Activated naive CD4-positive, alpha-beta T cell treated with anti-CD3 and anti-CD28 coated beads for 36 hours (primary cell): ENCODE results near the gene FSD1. TPM values are rescaled to one million over a fixed set of nuclear protein-coding genes. Genes with fewer than 3 reads are reported as not detected.
A peak's percentile ranks its signal among the peaks of the same experiment; 100 is the strongest.
"Not testable (repeated sequence)": the region's sequence is repeated elsewhere in the genome, so short reads cannot be mapped to it uniquely, and the experiment has no call there.

Source experiments
- CTCF ChIA-PET: fragments of 350-600 bp; sonication (Branson Sonifier 250); formaldehyde crosslinking; loops from one replicate; lab custom pipeline; 2021; ENCODE audit warnings: antibody characterized with exemption; lab: Charles Lee
- DNase-seq: peaks from one replicate; pipeline ENCODE4 v3.0.0-alpha.2; 2020
- H3K27ac Mint-ChIP-seq: one replicate; pipeline ENCODE4 v1.8.0; 2021; ENCODE audit warnings: mild to moderate bottlenecking, mixed read lengths
- H3K27me3 Mint-ChIP-seq: one replicate; pipeline ENCODE4 v1.8.0; 2021; ENCODE audit warnings: low read depth, mixed read lengths
- H3K36me3 Mint-ChIP-seq: one replicate; pipeline ENCODE4 v1.8.0; 2021; ENCODE audit warnings: low read depth, mixed read lengths
- H3K4me1 Mint-ChIP-seq: one replicate; pipeline ENCODE4 v1.8.0; 2021; ENCODE audit warnings: low read depth, mixed read lengths
- H3K4me3 Mint-ChIP-seq: one replicate; pipeline ENCODE4 v1.8.0; 2021; ENCODE audit warnings: mild to moderate bottlenecking, moderate library complexity, mixed read lengths
- H3K9me3 Mint-ChIP-seq: one replicate; pipeline ENCODE4 v1.8.0; 2021; ENCODE audit warnings: mixed read lengths
- intact Hi-C: fragments of 100-400 bp; cut with micrococcal nuclease; formaldehyde crosslinking; loops from one replicate; pipeline ENCODE4 v1.15.1; 2023
- total RNA-seq, 2 experiments: library from RNA; stranded (reverse); gene quantifications; one replicate each; pipeline ENCODE4 v1.2.3, GENCODE V29; 2021

FSD1 gene
- total RNA-seq, 2 experiments from 2014 or later: 12.3 to 17.5 TPM

- peaks cover 28% of the 10 kb centered on the region for H3K4me1 Mint-ChIP-seq
- CTCF ChIA-PET: interaction anchor here (0.7 to 2.8 kb wide), 5 partner anchors 10 to 75 kb away, joined by 3 to 30 read pairs (median 7); no protein-coding TSS in a partner anchor
- H3K27me3 Mint-ChIP-seq: no peaks in the 10 kb centered on the region
- no peak for DNase-seq
- peak overlapping the region; percentile 94 for H3K4me3 Mint-ChIP-seq
- H3K36me3 Mint-ChIP-seq: peaks cover 4% of the 10 kb centered on the region
- intact Hi-C loops: loop anchor here (1.0 to 5.0 kb wide), 8 partner anchors 14 to 579 kb away; partner anchors contain the start of genes FEM1A, HDGFL2, MRPL54 and TMIGD2
- H3K27ac Mint-ChIP-seq: peak overlapping the region; percentile 94
- H3K9me3 Mint-ChIP-seq: no peaks in the 10 kb centered on the region
These were observed 37.9 kb downstream of the FSD1 start for GRCh38 chr19:4342314-4342614.

GRCh38 chr19:4342615-4343369 is 38.4 kb downstream of the FSD1 start:
- CTCF ChIA-PET: interaction anchor here (0.7 to 2.8 kb wide), 11 partner anchors 10 to 110 kb away, joined by 3 to 30 read pairs (median 3); partner anchors contain the start of genes SH3GL1 and YJU2
- intact Hi-C loops: loop anchor here (1.0 to 5.0 kb wide), 9 partner anchors 14 to 580 kb away; partner anchors contain the start of genes FEM1A, HDGFL2, MRPL54 and SH3GL1
- Mint-ChIP-seq H3K4me1 (peaks cover 27% of the 10 kb centered on the region), H3K4me3 (peak overlapping the region; percentile 94), H3K27me3 (no peaks in the 10 kb centered on the region), H3K27ac (peak overlapping the region; percentile 94), H3K36me3 (peaks cover 6% of the 10 kb centered on the region), H3K9me3 (no peaks in the 10 kb centered on the region)
- peak; percentile 97 for DNase-seq

GRCh38 chr19:4343370-4344307 is 39.2 kb downstream of the FSD1 start, which contains the start of gene MPND:
Gene MPND, plus strand, starts transcription at chr19:4343562. Its CDS starts 32 bp downstream, at chr19:4343594.
- peak; percentile 93 for DNase-seq
- Mint-ChIP-seq H3K27me3 (no peaks in the 10 kb centered on the region), H3K36me3 (peaks cover 6% of the 10 kb centered on the region), H3K4me3 (peak within 1 kb of the TSS; percentile 94), H3K27ac (peak within 1 kb of the TSS; percentile 94), H3K4me1 (peaks cover 20% of the 10 kb centered on the region), H3K9me3 (no peaks in the 10 kb centered on the region)
- CTCF ChIA-PET: interaction anchor here (0.9 to 2.8 kb wide), 12 partner anchors 9 to 111 kb away, joined by 3 to 30 read pairs (median 4); partner anchors contain the start of genes SH3GL1 and YJU2
- intact Hi-C loops: loop anchor here (1.0 to 5.0 kb wide), 5 partner anchors 57 to 581 kb away; partner anchors contain the start of genes FEM1A, HDGFL2, MRPL54 and SH3GL1

GRCh38 chr19:4345342-4346019 is 41.1 kb downstream of the FSD1 start:
- Mint-ChIP-seq H3K27me3 (no peaks in the 10 kb centered on the region), H3K4me1 (peaks cover 12% of the 10 kb centered on the region), H3K36me3 (peaks cover 6% of the 10 kb centered on the region), H3K9me3 (no peaks in the 10 kb centered on the region), H3K4me3 (peak overlapping the region; percentile 11), H3K27ac (no peak overlapping the region)
- CTCF ChIA-PET: interaction anchor here (0.6 kb wide), 2 partner anchors 29 to 80 kb away, joined by 4 to 5 read pairs; no protein-coding TSS in a partner anchor
- intact Hi-C loops: no loop called here
- DNase-seq: no peak

- H3K36me3 Mint-ChIP-seq: peaks cover 6% of the 10 kb centered on the region
- no peak overlapping the region for H3K4me3 Mint-ChIP-seq
- DNase-seq: no peak
- H3K4me1 Mint-ChIP-seq: peaks cover 14% of the 10 kb centered on the region
- no peaks in the 10 kb centered on the region for H3K9me3 Mint-ChIP-seq
- CTCF ChIA-PET: interaction anchor here (0.6 kb wide), 1 partner anchor 28 kb away, joined by 5 read pairs; no protein-coding TSS in a partner anchor
- intact Hi-C loops: no loop called here
- H3K27me3 Mint-ChIP-seq: no peaks in the 10 kb centered on the region
- no peak overlapping the region for H3K27ac Mint-ChIP-seq
These were observed 41.6 kb downstream of the FSD1 start for GRCh38 chr19:4346020-4346383.

- no peaks in the 10 kb centered on the region for H3K27me3 Mint-ChIP-seq
- peaks cover 6% of the 10 kb centered on the region for H3K36me3 Mint-ChIP-seq
- peaks cover 11% of the 10 kb centered on the region for H3K4me1 Mint-ChIP-seq
- intact Hi-C loops: no loop called here
- H3K4me3 Mint-ChIP-seq: no peak overlapping the region
- no peak overlapping the region for H3K27ac Mint-ChIP-seq
- H3K9me3 Mint-ChIP-seq: no peaks in the 10 kb centered on the region
- DNase-seq: no peak
- CTCF ChIA-PET: interaction anchor here (1.3 to 1.7 kb wide), 2 partner anchors 10 to 72 kb away, joined by 3 to 5 read pairs; no protein-coding TSS in a partner anchor
These were observed 43.1 kb downstream of the FSD1 start for GRCh38 chr19:4347521-4347920.

GRCh38 chr19:4349225-4349624 is 44.8 kb downstream of the FSD1 start:
- H3K27me3 Mint-ChIP-seq, H3K36me3 Mint-ChIP-seq, H3K4me3 Mint-ChIP-seq, H3K9me3 Mint-ChIP-seq, H3K4me1 Mint-ChIP-seq, intact Hi-C loops, H3K27ac Mint-ChIP-seq, DNase-seq: not testable (repeated sequence)
- CTCF ChIA-PET: interaction anchor here (1.7 kb wide), 1 partner anchor 11 kb away, joined by 5 read pairs; no protein-coding TSS in a partner anchor

GRCh38 chr19:4350111-4350510 is 45.7 kb downstream of the FSD1 start:
- intact Hi-C loops: no loop called here
- Mint-ChIP-seq H3K27ac (peak overlapping the region; percentile 31), H3K9me3 (no peaks in the 10 kb centered on the region), H3K4me1 (peaks cover 5% of the 10 kb centered on the region), H3K4me3 (no peak overlapping the region), H3K27me3 (no peaks in the 10 kb centered on the region), H3K36me3 (peaks cover 6% of the 10 kb centered on the region)
- no peak for DNase-seq
- CTCF ChIA-PET: interaction anchor here (1.4 kb wide), 1 partner anchor 30 kb away, joined by 4 read pairs; no protein-coding TSS in a partner anchor

- no peak overlapping the region for H3K27ac Mint-ChIP-seq
- intact Hi-C loops: no loop called here
- CTCF ChIA-PET: interaction anchor here (1.4 kb wide), 1 partner anchor 31 kb away, joined by 4 read pairs; no protein-coding TSS in a partner anchor
These were observed 46.3 kb downstream of the FSD1 start for GRCh38 chr19:4350726-4351125.

GRCh38 chr19:4352701-4353121 is 48.3 kb downstream of the FSD1 start:
- Mint-ChIP-seq H3K36me3 (peaks cover 1% of the 10 kb centered on the region), H3K4me3 (no peak overlapping the region), H3K4me1 (peaks cover 2% of the 10 kb centered on the region), H3K27me3 (no peaks in the 10 kb centered on the region), H3K27ac (no peak overlapping the region), H3K9me3 (no peaks in the 10 kb centered on the region)
- intact Hi-C loops: loop anchor here (1.0 kb wide), 1 partner anchor 85 kb away; no protein-coding TSS in a partner anchor
- DNase-seq: peak; percentile 62
- CTCF ChIA-PET: interaction anchor here (0.6 to 4.6 kb wide), 22 partner anchors 9 to 280 kb away, joined by 3 to 53 read pairs (median 5); partner anchors contain the start of genes CHAF1A, MPND, SH3GL1 and STAP2

More at GRCh38 chr19:4350726-4351125, 46.3 kb downstream of the FSD1 start:
- Mint-ChIP-seq H3K27me3 (no peaks in the 10 kb centered on the region), H3K4me3 (no peak overlapping the region), H3K4me1 (peaks cover 2% of the 10 kb centered on the region), H3K9me3 (no peaks in the 10 kb centered on the region), H3K36me3 (peaks cover 2% of the 10 kb centered on the region)
- DNase-seq: no peak

- Mint-ChIP-seq H3K4me3 (no peak overlapping the region), H3K27ac (no peak overlapping the region), H3K9me3 (no peaks in the 10 kb centered on the region), H3K4me1 (peaks cover 2% of the 10 kb centered on the region), H3K27me3 (no peaks in the 10 kb centered on the region), H3K36me3 (peaks cover 3% of the 10 kb centered on the region)
- no peak for DNase-seq
- CTCF ChIA-PET: interaction anchor here (4.6 kb wide), 1 partner anchor 87 kb away, joined by 53 read pairs; no protein-coding TSS in a partner anchor
- intact Hi-C loops: no loop called here
These were observed 49.9 kb downstream of the FSD1 start for GRCh38 chr19:4354282-4354681.
